ENCODE measurements around the gene BBS9.

DNA sequence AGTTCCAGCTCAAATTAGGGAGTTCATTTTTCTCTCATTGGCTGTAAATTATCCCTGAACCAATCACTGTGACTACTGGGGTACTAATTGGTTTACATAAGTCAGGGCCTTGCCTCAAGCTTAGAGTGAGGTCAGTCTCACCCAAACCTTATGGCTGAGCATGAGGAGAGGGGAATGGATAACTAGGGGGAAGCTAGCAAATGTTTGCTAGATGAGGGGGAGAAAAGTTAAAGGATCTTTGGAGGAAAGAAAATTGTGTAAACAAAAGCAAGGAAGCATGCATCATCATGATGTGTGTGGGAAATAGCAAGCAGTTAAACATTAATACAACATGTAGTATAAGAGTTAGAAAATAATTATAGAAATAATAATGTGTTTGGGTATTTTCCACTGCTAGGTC, 121.9 kb downstream of the BBS9 start:
- TF ChIP-seq MXI1 (conservative IDR thresholded peaks at IDR 0.05; ENCODE audit: poor library complexity, severe bottlenecking) (no peak), POLR2AphosphoS5 (IDR thresholded peaks at IDR 0.05) (no peak), RAD21 (conservative IDR thresholded peaks at IDR 0.05) (no peak), EP300 (conservative IDR thresholded peaks at IDR 0.05; ENCODE audit: poor library complexity, severe bottlenecking) (no peak), EZH2 (IDR thresholded peaks at IDR 0.05; ENCODE audit: borderline replicate concordance, insufficient read depth, low read length, poor library complexity, severe bottlenecking) (no peak)
- TF ChIP-seq, protein P1, sequence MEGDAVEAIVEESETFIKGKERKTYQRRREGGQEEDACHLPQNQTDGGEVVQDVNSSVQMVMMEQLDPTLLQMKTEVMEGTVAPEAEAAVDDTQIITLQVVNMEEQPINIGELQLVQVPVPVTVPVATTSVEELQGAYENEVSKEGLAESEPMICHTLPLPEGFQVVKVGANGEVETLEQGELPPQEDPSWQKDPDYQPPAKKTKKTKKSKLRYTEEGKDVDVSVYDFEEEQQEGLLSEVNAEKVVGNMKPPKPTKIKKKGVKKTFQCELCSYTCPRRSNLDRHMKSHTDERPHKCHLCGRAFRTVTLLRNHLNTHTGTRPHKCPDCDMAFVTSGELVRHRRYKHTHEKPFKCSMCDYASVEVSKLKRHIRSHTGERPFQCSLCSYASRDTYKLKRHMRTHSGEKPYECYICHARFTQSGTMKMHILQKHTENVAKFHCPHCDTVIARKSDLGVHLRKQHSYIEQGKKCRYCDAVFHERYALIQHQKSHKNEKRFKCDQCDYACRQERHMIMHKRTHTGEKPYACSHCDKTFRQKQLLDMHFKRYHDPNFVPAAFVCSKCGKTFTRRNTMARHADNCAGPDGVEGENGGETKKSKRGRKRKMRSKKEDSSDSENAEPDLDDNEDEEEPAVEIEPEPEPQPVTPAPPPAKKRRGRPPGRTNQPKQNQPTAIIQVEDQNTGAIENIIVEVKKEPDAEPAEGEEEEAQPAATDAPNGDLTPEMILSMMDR (IDR thresholded peaks at IDR 0.05; ENCODE audit: poor library complexity, severe bottlenecking), result no peak
- TF ChIP-seq, protein P2, sequence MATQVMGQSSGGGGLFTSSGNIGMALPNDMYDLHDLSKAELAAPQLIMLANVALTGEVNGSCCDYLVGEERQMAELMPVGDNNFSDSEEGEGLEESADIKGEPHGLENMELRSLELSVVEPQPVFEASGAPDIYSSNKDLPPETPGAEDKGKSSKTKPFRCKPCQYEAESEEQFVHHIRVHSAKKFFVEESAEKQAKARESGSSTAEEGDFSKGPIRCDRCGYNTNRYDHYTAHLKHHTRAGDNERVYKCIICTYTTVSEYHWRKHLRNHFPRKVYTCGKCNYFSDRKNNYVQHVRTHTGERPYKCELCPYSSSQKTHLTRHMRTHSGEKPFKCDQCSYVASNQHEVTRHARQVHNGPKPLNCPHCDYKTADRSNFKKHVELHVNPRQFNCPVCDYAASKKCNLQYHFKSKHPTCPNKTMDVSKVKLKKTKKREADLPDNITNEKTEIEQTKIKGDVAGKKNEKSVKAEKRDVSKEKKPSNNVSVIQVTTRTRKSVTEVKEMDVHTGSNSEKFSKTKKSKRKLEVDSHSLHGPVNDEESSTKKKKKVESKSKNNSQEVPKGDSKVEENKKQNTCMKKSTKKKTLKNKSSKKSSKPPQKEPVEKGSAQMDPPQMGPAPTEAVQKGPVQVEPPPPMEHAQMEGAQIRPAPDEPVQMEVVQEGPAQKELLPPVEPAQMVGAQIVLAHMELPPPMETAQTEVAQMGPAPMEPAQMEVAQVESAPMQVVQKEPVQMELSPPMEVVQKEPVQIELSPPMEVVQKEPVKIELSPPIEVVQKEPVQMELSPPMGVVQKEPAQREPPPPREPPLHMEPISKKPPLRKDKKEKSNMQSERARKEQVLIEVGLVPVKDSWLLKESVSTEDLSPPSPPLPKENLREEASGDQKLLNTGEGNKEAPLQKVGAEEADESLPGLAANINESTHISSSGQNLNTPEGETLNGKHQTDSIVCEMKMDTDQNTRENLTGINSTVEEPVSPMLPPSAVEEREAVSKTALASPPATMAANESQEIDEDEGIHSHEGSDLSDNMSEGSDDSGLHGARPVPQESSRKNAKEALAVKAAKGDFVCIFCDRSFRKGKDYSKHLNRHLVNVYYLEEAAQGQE (IDR thresholded peaks at IDR 0.05; ENCODE audit: borderline replicate concordance), result no peak

All from neural cell (in vitro differentiated cells).